Measurements from ENCODE around the gene SH3TC2.

SH3TC2 gene

GRCh38 chr5:148962200-148962550 lies 100.7 kb downstream of the SH3TC2 start:
- no peak for TF ChIP-seq SUZ12 (IDR thresholded peaks at IDR 0.05; ENCODE audit: extremely low read depth, insufficient read depth, insufficient read length)
- no peak for TF ChIP-seq ZNF274 (IDR thresholded peaks at IDR 0.05; ENCODE audit: low read depth, low read length)
- TF ChIP-seq YY1 (IDR thresholded peaks at IDR 0.05; ENCODE audit: insufficient read depth, insufficient read length), result no peak
- H3K4me3 ChIP-seq (ENCODE audit: insufficient read length, low read depth), result no peak overlapping the region
- DNase-seq (ENCODE audit: low read depth, low spot score), result no peak
- no peak overlapping the region for H3K9ac ChIP-seq (ENCODE audit: insufficient read length, low read depth)
- no peaks in the 10 kb centered on the region for H3K9me3 ChIP-seq (ENCODE audit: insufficient read depth, low read length)
- no peaks in the 10 kb centered on the region for H3K4me1 ChIP-seq (ENCODE audit: insufficient read depth, insufficient read length)
- H3K27me3 ChIP-seq (ENCODE audit: insufficient read depth, insufficient read length), result no peaks in the 10 kb centered on the region
- H3K36me3 ChIP-seq (ENCODE audit: insufficient read depth, insufficient read length, low read length), result no peaks in the 10 kb centered on the region

DNA sequence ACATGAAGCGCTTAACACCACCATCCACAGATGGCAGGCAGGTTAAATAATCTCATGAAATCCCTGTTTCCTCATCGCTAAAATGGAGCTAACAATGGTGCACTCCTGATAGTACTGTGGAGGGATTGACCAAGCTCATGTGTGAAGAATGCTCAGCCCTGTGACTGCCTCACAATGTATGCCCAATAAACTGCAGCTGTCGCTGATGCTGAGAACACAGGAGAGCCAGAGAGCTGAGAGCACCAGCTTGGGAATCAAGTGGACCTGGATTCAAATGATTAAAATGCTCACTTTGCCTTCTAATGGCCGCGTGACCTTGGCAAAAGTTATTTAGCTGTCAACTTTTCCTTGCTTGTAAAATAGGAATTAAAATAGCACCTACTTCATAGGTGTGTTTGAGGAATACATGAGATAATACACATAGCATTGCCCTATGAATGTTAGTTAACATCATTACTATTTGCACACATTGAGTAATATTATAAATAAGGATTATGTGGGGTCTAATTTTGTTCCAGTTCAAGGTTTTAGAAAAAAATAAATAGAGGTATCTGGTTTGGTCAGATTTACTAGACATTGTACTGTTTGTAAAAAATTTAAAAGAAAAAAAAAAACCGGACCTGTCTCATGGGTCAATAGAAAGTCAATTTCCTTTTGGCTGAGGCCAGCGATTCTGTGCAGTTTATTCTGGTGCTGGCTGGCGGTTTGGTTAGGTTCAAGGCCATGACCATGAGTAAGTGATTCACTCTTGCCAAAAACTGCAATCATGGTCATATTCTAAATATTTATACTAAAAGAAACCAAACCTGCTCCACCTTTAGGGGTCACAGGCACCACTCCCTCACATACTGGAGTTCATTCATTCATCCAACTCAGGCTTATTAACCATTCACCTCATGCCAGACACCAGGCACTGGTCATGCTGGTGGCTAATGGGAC lies 101.3 kb downstream of the SH3TC2 start:
- Histone ChIP-seq H3K9me3 (ENCODE audit: insufficient read depth, low read length) (no peaks in the 10 kb centered on the region), H3K27me3 (ENCODE audit: insufficient read depth, insufficient read length) (no peaks in the 10 kb centered on the region), H3K4me1 (ENCODE audit: insufficient read depth, insufficient read length) (no peaks in the 10 kb centered on the region), H3K36me3 (ENCODE audit: insufficient read depth, insufficient read length, low read length) (no peaks in the 10 kb centered on the region), H3K4me3 (ENCODE audit: insufficient read length, low read depth) (no peak overlapping the region), H3K9ac (ENCODE audit: insufficient read length, low read depth) (no peak overlapping the region)
- no peak for TF ChIP-seq YY1 (IDR thresholded peaks at IDR 0.05; ENCODE audit: insufficient read depth, insufficient read length)
- TF ChIP-seq ZNF274 (IDR thresholded peaks at IDR 0.05; ENCODE audit: low read depth, low read length), result no peak
- TF ChIP-seq SUZ12 (IDR thresholded peaks at IDR 0.05; ENCODE audit: extremely low read depth, insufficient read depth, insufficient read length), result no peak
- DNase-seq (ENCODE audit: low read depth, low spot score), result no peak

DNA sequence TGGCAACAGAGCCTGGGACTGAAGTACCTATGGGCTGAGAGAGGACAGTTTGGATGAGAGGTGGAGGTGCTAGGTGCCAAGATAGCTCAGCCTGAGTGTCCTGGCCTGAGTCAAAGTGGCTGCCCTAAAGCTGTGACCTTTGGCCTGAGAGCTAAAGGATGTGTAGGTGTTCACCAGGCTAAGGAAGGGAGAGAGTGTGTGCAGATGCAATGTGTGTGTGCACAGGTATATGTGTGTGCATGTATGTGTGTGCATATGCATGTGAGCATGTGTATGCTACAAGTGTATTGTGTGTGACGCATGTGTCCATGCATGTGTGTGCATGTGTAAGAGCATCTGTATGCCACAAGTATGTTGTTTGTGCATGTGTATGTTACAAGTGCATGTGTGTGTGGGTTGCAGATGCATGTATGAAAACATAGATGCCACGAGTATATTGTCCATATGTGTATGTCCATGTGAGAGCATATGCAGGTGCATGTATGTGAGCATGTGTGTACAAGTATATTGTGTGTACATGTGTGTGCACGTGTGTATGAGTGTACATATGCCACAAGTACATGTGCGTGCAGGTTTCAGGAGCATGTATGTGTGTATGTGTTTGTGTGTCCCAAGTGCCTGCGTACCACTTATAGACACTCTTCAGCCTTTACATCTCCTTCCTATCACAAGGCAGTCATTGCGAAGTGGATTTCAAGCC lies 102.6 kb downstream of the SH3TC2 start:
- TF ChIP-seq YY1 (IDR thresholded peaks at IDR 0.05; ENCODE audit: insufficient read depth, insufficient read length) (no peak), SUZ12 (IDR thresholded peaks at IDR 0.05; ENCODE audit: extremely low read depth, insufficient read depth, insufficient read length) (no peak)
- Histone ChIP-seq H3K9ac (ENCODE audit: insufficient read length, low read depth) (no peak overlapping the region), H3K27me3 (ENCODE audit: insufficient read depth, insufficient read length) (no peaks in the 10 kb centered on the region), H3K9me3 (ENCODE audit: insufficient read depth, low read length) (no peaks in the 10 kb centered on the region), H3K4me1 (ENCODE audit: insufficient read depth, insufficient read length) (no peaks in the 10 kb centered on the region), H3K36me3 (ENCODE audit: insufficient read depth, insufficient read length, low read length) (no peaks in the 10 kb centered on the region), H3K4me3 (ENCODE audit: insufficient read length, low read depth) (no peak overlapping the region)
- no peak for DNase-seq (ENCODE audit: low read depth, low spot score)

GRCh38 chr5:148957591-148958202 lies 105.2 kb downstream of the SH3TC2 start:
- no peaks in the 10 kb centered on the region for H3K4me1 ChIP-seq (ENCODE audit: insufficient read depth, insufficient read length)
- no peaks in the 10 kb centered on the region for H3K27me3 ChIP-seq (ENCODE audit: insufficient read depth, insufficient read length)
- no peaks in the 10 kb centered on the region for H3K36me3 ChIP-seq (ENCODE audit: insufficient read depth, insufficient read length, low read length)
- TF ChIP-seq ZNF274 (IDR thresholded peaks at IDR 0.05; ENCODE audit: low read depth, low read length) (no peak), SUZ12 (IDR thresholded peaks at IDR 0.05; ENCODE audit: extremely low read depth, insufficient read depth, insufficient read length) (no peak), YY1 (IDR thresholded peaks at IDR 0.05; ENCODE audit: insufficient read depth, insufficient read length) (no peak)
- no peak overlapping the region for H3K4me3 ChIP-seq (ENCODE audit: insufficient read length, low read depth)
- no peak overlapping the region for H3K9ac ChIP-seq (ENCODE audit: insufficient read length, low read depth)
- DNase-seq (ENCODE audit: low read depth, low spot score), result peak; percentile 33
- no peaks in the 10 kb centered on the region for H3K9me3 ChIP-seq (ENCODE audit: insufficient read depth, low read length)

DNA sequence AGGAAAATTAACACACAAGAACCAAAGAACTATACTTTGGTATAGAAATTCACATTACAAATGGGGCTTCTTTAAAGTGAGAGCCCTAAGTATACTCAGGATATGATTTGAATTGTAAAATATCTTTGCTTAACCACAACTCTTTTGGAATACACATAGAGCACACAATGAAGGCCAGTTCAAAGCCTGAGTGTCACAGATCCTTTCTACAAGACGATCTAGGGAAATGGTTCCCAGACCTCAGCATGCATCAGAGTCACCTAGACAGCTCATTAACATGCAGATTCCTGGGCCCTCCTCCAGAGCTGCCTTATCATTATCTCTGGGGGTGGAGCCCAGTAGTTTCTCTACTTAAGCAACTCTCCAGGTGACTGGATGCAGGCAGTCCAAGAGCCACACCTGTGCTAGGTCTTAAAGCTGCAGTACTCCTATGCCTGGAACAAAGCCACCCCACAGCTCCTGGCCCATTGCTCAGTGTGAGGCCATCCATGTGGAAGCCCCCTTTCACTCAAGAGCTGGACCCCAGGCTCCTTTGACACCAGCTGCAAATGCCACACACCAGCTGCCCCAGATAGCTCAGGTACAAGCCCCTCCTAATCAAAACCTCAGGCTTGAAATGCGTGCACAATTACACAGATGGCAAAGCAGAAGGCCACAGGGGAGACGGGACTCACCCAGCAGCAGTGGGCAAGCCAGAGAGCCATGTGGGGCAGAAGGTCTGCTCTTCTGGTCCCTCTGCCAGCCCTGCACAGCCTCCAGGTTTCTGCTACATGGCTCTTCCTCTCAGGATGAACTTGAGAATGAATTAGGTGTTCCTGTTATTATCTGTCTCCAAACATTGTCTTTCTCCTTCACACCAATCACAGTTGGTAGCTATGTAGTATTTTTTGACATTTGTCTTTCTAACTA lies 106.1 kb downstream of the SH3TC2 start:
- DNase-seq (ENCODE audit: low read depth, low spot score), result no peak
- TF ChIP-seq YY1 (IDR thresholded peaks at IDR 0.05; ENCODE audit: insufficient read depth, insufficient read length), result no peak
- TF ChIP-seq SUZ12 (IDR thresholded peaks at IDR 0.05; ENCODE audit: extremely low read depth, insufficient read depth, insufficient read length), result no peak
- TF ChIP-seq ZNF274 (IDR thresholded peaks at IDR 0.05; ENCODE audit: low read depth, low read length), result no peak

More for the DNA sequence above, 106.1 kb downstream of the SH3TC2 start:
- H3K36me3 ChIP-seq (ENCODE audit: insufficient read depth, insufficient read length, low read length), result no peaks in the 10 kb centered on the region
- H3K4me1 ChIP-seq (ENCODE audit: insufficient read depth, insufficient read length), result no peaks in the 10 kb centered on the region
- H3K9me3 ChIP-seq (ENCODE audit: insufficient read depth, low read length), result no peaks in the 10 kb centered on the region
- H3K27me3 ChIP-seq (ENCODE audit: insufficient read depth, insufficient read length), result no peaks in the 10 kb centered on the region
- H3K4me3 ChIP-seq (ENCODE audit: insufficient read length, low read depth), result no peak overlapping the region
- H3K9ac ChIP-seq (ENCODE audit: insufficient read length, low read depth), result no peak overlapping the region

Data from NT2/D1 (cell line).